GM10248 (cell line): ENCODE results near the gene WEE1.
"Not testable (repeated sequence)": the region's sequence is repeated elsewhere in the genome, so short reads cannot be mapped to it uniquely, and the experiment has no call there.

ENCODE experiments used
- CTCF ChIA-PET: fragments of 300-600 bp; sonication (Branson Sonifier 250); formaldehyde crosslinking; extraction: SDS; loops from one replicate; lab custom pipeline; 2021; ENCODE audit warnings: antibody characterized with exemption; lab: Yijun Ruan, JAX
- POLR2A ChIA-PET: fragments of 350-650 bp; sonication (Branson Sonifier 250); formaldehyde crosslinking; extraction: SDS; loops from one replicate; lab custom pipeline; 2020; ENCODE audit warnings: antibody characterized with exemption; lab: Yijun Ruan, JAX
- DNase-seq: peaks from one replicate; pipeline ENCODE4 v3.0.0; 2012; ENCODE audit errors: extremely low spot score
- TF ChIP-seq, protein P1 (sequence below): IDR thresholded peaks from 2 replicates; pipeline ENCODE4 v1.5.1; 2012; ENCODE audit warnings: mild to moderate bottlenecking, low read depth; ENCODE audit errors: extremely low read depth, missing control alignments, control extremely low read depth

WEE1 gene

DNA sequence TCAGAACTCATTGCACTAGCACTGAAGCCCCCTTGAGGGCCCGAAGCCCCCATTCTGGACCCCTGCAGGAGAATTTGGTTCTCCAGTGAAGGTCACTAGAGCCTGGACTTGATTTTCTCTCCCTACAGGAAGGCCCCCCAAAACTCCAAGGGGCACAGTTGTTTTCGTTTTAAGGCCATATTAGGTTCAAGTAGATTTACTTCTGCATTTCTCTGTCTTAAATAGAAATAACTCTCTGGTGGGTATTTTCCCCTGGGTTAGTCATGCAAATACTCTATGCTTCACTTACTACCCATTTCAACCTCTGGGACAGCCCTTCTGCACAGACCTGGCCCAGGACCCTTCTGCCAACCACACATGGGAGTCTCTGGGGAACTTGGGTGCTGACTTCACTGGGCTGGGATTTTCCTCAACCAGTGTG lies 41.6 kb downstream of the WEE1 start:
- peak; percentile 68 for DNase-seq
- CTCF ChIA-PET = no interaction called here

DNA sequence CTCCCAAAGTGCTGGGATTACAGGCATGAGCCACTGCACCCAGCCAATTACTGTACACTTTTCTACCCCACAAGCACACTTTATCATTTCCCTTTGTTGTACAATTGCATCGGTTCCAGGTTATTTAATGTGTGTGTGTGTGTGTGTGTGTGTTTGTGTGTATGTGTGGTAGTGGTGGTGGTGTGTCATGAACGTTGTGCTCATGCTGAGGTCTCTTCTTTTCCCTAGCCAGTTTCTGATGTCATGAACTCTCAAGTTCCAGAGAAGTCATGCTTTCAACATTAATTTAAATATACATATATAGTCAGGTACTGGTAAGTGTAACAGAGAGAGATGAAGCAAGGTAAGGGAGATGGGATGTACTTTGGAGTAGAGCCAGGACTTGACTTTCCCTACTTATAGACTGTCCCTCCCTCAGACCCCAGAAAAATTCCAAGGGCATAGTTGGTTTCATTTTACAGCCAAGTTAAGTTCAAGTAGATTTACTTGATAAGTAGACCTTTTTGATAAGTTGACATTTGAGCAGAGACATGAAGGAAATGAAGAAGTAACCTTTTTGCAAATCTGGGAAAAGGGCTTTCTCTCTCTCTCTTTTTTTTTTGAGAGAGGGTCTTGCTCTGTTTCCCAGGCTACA lies 42.7 kb downstream of the WEE1 start:
- DNase-seq = no peak
- ChIA-PET POLR2A (interaction anchor here (0.7 kb wide), 1 partner anchor 99 kb away, joined by 3 read pairs; no protein-coding TSS in a partner anchor), CTCF (interaction anchor here (0.6 to 2.8 kb wide), 3 partner anchors 13 to 132 kb away, joined by 3 to 18 read pairs (median 10); no protein-coding TSS in a partner anchor)
- TF ChIP-seq, protein P1, sequence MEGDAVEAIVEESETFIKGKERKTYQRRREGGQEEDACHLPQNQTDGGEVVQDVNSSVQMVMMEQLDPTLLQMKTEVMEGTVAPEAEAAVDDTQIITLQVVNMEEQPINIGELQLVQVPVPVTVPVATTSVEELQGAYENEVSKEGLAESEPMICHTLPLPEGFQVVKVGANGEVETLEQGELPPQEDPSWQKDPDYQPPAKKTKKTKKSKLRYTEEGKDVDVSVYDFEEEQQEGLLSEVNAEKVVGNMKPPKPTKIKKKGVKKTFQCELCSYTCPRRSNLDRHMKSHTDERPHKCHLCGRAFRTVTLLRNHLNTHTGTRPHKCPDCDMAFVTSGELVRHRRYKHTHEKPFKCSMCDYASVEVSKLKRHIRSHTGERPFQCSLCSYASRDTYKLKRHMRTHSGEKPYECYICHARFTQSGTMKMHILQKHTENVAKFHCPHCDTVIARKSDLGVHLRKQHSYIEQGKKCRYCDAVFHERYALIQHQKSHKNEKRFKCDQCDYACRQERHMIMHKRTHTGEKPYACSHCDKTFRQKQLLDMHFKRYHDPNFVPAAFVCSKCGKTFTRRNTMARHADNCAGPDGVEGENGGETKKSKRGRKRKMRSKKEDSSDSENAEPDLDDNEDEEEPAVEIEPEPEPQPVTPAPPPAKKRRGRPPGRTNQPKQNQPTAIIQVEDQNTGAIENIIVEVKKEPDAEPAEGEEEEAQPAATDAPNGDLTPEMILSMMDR = no peak

More for the DNA sequence above, 41.6 kb downstream of the WEE1 start:
- TF ChIP-seq, protein P1 = no peak
- POLR2A ChIA-PET = no interaction called here

DNA sequence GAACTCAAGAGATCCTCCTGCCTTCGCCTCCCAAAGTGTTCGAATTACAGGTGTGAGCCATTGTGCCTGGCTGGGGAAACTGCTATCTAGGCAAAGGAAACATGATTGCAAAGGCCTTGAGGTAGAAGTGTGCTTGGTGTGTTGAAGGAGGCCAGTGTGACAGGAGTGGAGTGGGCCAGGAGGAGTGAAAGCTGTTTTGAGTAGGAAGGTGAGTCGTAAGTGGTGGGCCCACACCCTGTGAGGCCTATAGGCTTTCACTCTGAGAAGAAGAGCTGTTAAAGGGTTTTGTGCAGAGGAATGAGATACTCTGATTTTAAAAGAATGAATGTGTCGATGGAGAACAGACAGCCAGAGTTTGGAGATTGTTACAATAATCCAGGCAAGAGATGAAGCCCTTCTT lies 43.4 kb downstream of the WEE1 start:
- TF ChIP-seq, protein P1 = no peak
- POLR2A ChIA-PET = interaction anchor here (0.7 kb wide), 1 partner anchor 99 kb away, joined by 3 read pairs; no protein-coding TSS in a partner anchor
- CTCF ChIA-PET = interaction anchor here (1.6 to 2.8 kb wide), 2 partner anchors 12 to 131 kb away, joined by 10 to 18 read pairs; no protein-coding TSS in a partner anchor

DNA sequence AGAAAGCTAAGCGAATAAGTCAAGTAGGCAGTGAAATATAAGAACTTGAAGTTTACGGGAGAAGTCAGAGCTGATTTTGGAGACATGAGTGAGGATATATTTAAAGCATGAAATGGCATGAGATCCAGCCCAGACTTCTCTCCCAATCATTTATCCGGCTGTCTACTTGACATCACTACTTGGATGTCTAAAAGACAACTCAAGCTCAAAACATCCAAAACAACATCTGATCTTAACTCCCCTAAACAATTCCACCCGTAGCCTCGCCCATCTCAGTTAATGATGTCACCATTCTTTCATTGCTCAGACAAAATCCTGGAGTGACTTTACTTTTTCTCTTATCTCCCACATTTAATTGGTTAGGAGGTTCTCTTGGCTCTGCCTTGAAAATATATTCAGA lies 44.5 kb downstream of the WEE1 start:
- TF ChIP-seq, protein P1 = no peak
- ChIA-PET POLR2A (no interaction called here), CTCF (interaction anchor here (1.5 to 2.8 kb wide), 3 partner anchors 11 to 130 kb away, joined by 3 to 18 read pairs (median 10); no protein-coding TSS in a partner anchor)
- DNase-seq = no peak

More for the DNA sequence above, 43.4 kb downstream of the WEE1 start:
- no peak for DNase-seq

DNA sequence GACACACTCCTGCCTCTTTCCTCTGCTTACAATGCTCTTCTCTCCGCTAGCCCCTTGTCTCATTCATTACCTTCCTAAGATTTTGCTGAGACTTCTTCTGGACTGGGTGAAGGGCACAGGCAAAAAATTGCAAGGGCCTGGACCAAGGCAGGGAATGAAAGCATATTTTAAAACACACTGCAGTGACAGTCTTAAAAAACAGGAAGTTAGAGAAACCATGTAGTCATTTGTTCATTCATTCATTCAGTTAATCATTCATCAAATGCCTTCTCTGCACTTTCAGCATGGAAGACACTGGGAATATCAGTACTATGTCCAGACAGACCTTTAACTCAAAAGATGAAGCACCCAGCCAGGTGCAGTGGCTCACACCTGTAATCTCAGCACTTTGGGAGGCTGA lies 45.5 kb downstream of the WEE1 start:
- TF ChIP-seq, protein P1 = no peak
- POLR2A ChIA-PET = no interaction called here
- no peak for DNase-seq
- CTCF ChIA-PET = interaction anchor here (1.4 to 2.8 kb wide), 3 partner anchors 17 to 129 kb away, joined by 3 to 18 read pairs (median 3); no protein-coding TSS in a partner anchor

DNA sequence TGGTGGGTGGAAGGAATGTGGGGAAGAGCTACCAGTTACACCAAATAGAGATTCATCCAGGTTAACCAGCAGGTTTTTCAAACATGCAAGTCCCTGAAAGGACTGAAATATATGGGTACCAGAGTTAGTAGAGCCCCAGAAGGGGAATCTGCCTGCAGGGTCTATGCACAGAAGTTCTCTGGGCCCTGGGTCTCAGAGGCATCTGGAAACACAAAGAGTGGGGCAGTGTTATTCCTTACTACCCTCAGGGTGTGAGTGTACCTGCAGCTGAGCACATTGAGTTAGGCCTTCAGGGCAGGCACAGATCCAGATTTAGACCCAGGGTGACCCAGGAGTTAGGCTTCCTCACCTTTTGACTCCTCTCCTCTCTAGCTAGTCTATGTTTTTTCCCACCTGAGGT lies 46.5 kb downstream of the WEE1 start:
- ChIA-PET POLR2A (interaction anchor here (0.6 kb wide), 1 partner anchor 112 kb away, joined by 3 read pairs; no protein-coding TSS in a partner anchor), CTCF (interaction anchor here (0.8 to 1.5 kb wide), 5 partner anchors 9 to 42 kb away, joined by 3 to 4 read pairs (median 3); no protein-coding TSS in a partner anchor)
- no peak for DNase-seq
- TF ChIP-seq, protein P1 = no peak

DNA sequence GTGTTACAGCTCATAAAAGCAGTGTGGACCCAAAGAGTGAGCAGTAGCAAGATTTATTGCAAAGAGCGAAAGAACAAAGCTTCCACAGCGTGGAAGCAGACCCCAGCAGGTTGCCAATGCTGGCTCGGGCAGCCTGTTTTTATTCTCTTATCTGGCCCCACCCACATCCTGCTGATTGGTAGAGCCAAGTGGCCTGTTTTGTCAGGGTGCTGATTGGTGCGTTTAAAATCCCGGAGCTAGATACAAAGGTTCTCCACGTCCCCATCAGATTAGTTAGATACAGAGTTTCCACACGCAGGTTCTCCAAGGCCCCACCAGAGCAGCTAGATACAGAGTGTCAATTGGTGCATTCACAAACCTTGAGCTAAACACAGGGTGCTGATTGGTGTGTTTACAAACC lies 48.9 kb downstream of the WEE1 start:
- CTCF ChIA-PET = interaction anchor here (1.2 to 4.5 kb wide), 3 partner anchors 9 to 34 kb away, joined by 3 to 23 read pairs (median 4); no protein-coding TSS in a partner anchor
- POLR2A ChIA-PET, DNase-seq: not testable (repeated sequence)

DNA sequence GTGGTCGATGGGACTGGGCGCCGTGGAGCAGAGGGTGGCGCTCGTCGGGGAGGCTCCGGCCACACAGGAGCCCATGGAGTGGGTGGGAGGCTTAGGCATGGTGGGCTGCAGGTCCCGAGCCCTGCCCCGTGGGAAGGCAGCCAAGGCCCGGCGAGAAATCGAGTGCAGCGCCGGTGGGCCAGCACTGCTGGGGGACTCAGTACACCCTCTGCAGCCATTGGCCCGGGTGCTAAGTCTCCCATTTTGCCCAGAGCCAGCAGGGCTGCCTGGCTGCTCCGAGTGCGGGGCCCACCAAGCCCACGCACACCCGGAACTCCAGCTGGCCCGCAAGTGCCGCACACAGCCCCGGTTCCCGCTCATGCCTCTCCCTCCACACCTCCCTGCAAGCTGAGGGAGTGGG lies 49.6 kb downstream of the WEE1 start:
- CTCF ChIA-PET = interaction anchor here (1.4 to 4.5 kb wide), 2 partner anchors 10 to 35 kb away, joined by 4 to 23 read pairs; no protein-coding TSS in a partner anchor
- POLR2A ChIA-PET, DNase-seq: not testable (repeated sequence)
